ENCODE data around the gene AGAP2.
"Not testable (repeated sequence)": the region's sequence is repeated elsewhere in the genome, so short reads cannot be mapped to it uniquely, and the experiment has no call there.

Gene AGAP2

GRCh38 chr12:57738661-57739237 is at the start of gene AGAP2:
Gene AGAP2, minus strand, starts transcription at chr12:57738742. Its CDS starts 496 bp downstream, at chr12:57738246.
- no peak for DNase-seq (ENCODE audit: low read depth)

GRCh38 chr12:57783861-57784260 is 45.3 kb upstream of the AGAP2 start:
- no peak for DNase-seq (ENCODE audit: low read depth)

- DNase-seq (ENCODE audit: low read depth) = no peak
These were observed 44.9 kb upstream of the AGAP2 start for GRCh38 chr12:57783466-57783801.

GRCh38 chr12:57782608-57783465 is 44.3 kb upstream of the AGAP2 start, which contains the start of gene TSFM:
Gene TSFM, plus strand, starts transcription at chr12:57782787. Its CDS starts 15 bp downstream, at chr12:57782802.
- peak; percentile 76 for DNase-seq (ENCODE audit: low read depth)

- no peak for DNase-seq (ENCODE audit: low read depth)
These were observed 43.7 kb upstream of the AGAP2 start for GRCh38 chr12:57782243-57782607.

- DNase-seq (ENCODE audit: low read depth) = no peak
These were observed 43.3 kb upstream of the AGAP2 start for GRCh38 chr12:57781801-57782200.

GRCh38 chr12:57781244-57781643 is 42.7 kb upstream of the AGAP2 start:
- no peak for DNase-seq (ENCODE audit: low read depth)

- DNase-seq (ENCODE audit: low read depth) = no peak
These were observed 41.8 kb upstream of the AGAP2 start for GRCh38 chr12:57780284-57780897.

- DNase-seq (ENCODE audit: low read depth) = no peak
These were observed 41.2 kb upstream of the AGAP2 start for GRCh38 chr12:57779736-57780135.

GRCh38 chr12:57777911-57778310 is 39.4 kb upstream of the AGAP2 start:
- DNase-seq (ENCODE audit: low read depth) = no peak

- no peak for DNase-seq (ENCODE audit: low read depth)
These were observed 38.8 kb upstream of the AGAP2 start for GRCh38 chr12:57777367-57777766.

GRCh38 chr12:57776247-57776587 is 37.7 kb upstream of the AGAP2 start:
- no peak for DNase-seq (ENCODE audit: low read depth)

- DNase-seq (ENCODE audit: low read depth) = no peak
These were observed 37.2 kb upstream of the AGAP2 start for GRCh38 chr12:57775563-57776246.

GRCh38 chr12:57775044-57775443 is 36.5 kb upstream of the AGAP2 start:
- DNase-seq (ENCODE audit: low read depth) = no peak

- not testable (repeated sequence) for DNase-seq (ENCODE audit: low read depth)
These were observed 36.1 kb upstream of the AGAP2 start for GRCh38 chr12:57774634-57775033.

- no peak for DNase-seq (ENCODE audit: low read depth)
These were observed 34.1 kb upstream of the AGAP2 start, which contains the start of gene EEF1AKMT3 for GRCh38 chr12:57772429-57773322. Gene EEF1AKMT3, plus strand, starts transcription at chr12:57772614. Its CDS starts 111 bp downstream, at chr12:57772725.

GRCh38 chr12:57771873-57772428 is 33.4 kb upstream of the AGAP2 start, which contains the start of gene METTL1:
Gene METTL1, minus strand, starts transcription at chr12:57772105. Its CDS starts 22 bp downstream, at chr12:57772083.
- DNase-seq (ENCODE audit: low read depth) = peak; percentile 98

- DNase-seq (ENCODE audit: low read depth) = no peak
These were observed 32.8 kb upstream of the AGAP2 start for GRCh38 chr12:57771236-57771872.

- DNase-seq (ENCODE audit: low read depth) = no peak
These were observed 32.2 kb upstream of the AGAP2 start for GRCh38 chr12:57770734-57771133.

- no peak for DNase-seq (ENCODE audit: low read depth)
These were observed 31.1 kb upstream of the AGAP2 start for GRCh38 chr12:57769594-57769993.

GRCh38 chr12:57767876-57768275 is 29.3 kb upstream of the AGAP2 start:
- DNase-seq (ENCODE audit: low read depth) = no peak

Measured in HS-27A (cell line).